HT-29 (cell line): ENCODE data around the gene CORO1C. TPM values are rescaled to one million over a fixed set of nuclear protein-coding genes. Genes with fewer than 3 reads are reported as not detected.
A peak's percentile ranks its signal among the peaks of the same experiment; 100 is the strongest.

Experiments used
- DNase-seq: peaks from one replicate; pipeline ENCODE4 v3.0.0-alpha.2; 2015; ENCODE audit warnings: low spot score
- total RNA-seq: library from RNA; depleted of rRNA; stranded (reverse); fragments of >200 nt; shearing (Covaris generic); gene quantifications from 2 replicates; pipeline ENCODE4 v1.2.3, GENCODE V29; 2014

Gene CORO1C
- total RNA-seq, 1 experiment from 2014 or later = 67.5 TPM

DNA sequence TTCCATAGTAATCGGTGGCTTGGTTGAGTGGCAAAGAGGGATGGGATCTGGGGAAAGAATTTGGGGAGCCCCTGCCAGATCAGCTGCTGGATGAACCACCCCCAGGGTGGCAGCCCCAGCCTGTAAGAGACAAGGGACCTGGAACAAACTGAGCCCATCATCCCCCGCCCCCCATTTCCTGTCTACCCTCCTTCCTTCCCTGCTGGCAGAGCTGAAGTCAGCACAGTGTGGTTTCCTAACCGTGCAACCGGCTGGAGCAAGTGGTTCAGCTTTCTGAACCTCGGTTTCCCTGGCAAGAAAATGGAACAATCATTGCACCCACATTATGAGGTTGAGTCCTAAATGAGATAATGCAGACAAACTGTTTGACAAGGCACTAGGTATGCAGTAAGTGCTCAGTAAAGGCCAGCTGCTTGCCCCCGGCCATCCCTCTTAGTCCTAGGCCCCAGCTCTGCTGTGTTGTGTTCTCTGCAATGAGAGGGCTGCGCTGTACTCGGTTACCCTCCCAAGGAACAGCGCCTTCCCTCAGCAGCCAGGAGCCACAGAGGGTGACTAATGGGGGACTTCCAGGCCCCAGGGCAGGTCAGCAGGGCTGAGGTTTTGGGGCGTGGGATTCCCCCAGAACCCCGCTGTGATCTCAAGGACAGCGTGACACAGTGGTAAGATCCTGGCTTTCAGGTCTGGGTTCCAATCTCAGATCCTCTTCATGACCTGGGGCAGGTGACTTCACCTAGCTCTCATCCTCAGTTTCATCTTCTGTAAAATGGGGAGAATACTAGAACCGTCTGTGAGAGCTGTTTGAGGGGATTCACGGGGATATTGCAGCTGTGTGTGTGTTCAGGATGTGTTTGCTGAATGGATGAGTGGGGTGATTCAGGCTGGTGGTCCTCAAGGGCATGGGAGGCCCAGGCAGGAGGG lies 114.1 kb downstream of the CORO1C start:
- DNase-seq = no peak

- no peak for DNase-seq
These were observed 115.0 kb downstream of the CORO1C start for GRCh38 chr12:108616359-108616758.

DNA sequence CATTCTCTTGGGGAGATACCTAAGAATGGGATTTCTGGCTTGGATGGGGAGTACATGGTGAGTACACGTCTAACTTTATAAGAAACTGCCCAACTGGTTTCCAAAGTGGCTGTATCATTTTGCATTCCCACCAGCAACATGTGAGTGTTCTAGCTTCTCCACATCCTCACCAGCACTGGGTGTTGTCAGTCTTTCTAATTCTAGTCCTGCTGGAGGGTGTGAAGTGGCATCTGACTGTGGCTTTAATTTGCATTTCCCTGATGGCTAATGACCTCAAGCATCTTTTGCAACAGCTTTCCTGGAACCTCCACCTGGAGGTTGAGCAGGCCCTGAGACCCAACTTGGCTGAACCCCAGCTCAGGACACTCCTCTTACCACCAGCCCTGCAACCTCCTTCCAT lies 115.4 kb downstream of the CORO1C start:
- no peak for DNase-seq

DNA sequence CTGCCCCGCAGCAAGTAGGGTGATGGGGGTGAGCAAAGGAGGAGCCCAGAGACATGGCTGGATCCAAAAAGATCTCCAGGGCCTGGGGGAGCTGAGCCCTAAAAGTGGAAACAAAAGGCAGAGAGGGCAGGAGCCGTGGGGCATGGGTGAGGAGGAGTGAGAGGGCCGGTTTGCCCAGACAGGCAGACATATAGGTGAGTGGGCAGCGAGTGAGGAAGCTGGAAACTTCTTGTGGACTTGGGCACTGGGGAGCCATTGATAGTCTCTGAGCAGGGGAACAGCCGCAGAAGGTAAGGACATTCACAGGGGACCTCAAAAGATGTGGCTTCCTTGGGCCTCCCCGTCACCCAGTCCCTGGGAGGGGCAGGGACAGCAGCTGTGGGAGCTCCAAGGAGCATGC lies 116.7 kb downstream of the CORO1C start:
- DNase-seq = no peak

DNA sequence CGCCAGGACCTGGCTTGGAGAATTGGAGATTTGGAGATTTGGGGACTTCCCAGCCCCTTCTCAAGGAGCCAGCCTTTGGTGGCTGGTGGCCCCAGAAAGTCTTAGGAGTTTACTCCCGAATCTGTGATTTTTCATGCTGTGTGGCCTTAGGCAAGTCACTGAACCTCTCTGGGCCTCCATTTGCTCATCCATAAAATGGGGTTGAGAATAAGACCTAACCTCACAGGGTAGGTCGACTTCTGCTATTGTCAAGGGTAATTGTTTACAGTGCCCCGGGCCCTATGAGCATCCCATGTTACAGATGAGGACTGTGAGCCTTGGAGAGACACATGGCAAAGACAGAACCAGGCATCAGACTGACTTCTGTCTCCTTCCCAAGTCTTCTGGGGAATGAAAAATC lies 117.3 kb downstream of the CORO1C start:
- DNase-seq = no peak

DNA sequence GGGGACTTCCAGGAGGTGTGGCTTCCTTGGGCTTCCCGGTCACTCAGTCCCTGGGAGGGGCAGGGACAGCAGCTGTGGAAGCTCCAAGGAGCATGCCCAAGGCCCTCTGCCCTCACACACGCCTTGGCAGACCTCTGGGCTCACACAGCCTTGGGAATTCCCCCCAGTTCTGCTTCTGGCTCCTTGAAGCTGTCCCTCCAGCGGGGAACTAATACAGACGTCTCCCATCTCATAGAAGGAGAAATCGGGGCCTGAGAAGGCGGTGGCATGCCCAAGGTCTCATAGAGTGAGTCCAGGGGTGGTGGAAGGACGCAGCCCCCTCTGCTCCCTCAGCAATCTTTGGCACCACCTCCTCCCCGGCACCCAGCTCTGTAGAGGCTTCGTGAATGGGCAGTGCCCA lies 117.8 kb downstream of the CORO1C start:
- DNase-seq = no peak

DNA sequence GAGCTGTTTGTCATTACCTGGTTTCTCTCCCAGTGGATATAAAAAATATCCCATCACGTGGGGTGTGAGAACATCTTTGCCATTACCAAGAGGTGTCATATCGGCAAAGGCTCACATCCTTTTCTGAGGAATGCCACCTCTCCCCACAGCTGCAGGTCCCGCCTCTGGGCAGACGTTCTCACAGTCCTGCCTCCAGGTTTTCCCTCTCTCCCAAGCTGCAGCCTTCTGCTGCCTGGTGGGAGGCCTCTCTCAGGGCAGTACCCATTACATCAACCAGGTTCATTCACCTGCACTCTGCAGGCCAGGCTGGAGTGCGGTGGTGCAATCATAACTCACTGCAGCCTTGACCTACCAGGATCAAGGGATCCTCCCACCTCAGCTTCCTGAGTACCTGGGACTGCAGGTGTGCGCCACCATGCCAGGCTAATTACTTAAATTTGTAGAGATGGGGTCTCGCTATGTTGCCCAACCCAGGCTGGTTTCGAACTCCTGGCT lies 118.5 kb downstream of the CORO1C start:
- no peak for DNase-seq

DNA sequence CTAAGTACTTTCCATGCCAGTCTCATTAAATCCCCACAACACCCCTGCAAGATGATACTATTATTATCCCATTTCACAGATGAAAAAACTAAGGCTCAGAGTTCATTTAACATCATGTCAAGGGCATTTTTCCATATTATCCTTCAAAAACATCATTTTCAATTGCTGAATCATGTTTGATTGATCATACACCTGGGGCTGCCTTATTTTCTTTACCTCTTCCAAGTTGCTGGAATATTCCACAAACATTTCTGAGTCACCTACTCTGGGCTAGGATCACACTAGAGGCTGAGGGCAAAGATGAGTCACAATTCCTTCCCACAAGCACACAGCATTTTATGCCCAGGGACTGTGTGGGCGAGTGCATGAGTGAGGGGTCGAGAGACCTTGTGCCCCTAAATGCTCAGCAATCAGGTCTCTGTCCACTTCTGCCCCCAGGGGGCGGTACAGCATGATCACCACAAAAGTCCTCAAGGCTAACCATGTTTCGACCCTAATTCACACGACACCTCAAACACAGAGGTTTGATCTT lies 119.4 kb downstream of the CORO1C start:
- peak; percentile 36 for DNase-seq

DNA sequence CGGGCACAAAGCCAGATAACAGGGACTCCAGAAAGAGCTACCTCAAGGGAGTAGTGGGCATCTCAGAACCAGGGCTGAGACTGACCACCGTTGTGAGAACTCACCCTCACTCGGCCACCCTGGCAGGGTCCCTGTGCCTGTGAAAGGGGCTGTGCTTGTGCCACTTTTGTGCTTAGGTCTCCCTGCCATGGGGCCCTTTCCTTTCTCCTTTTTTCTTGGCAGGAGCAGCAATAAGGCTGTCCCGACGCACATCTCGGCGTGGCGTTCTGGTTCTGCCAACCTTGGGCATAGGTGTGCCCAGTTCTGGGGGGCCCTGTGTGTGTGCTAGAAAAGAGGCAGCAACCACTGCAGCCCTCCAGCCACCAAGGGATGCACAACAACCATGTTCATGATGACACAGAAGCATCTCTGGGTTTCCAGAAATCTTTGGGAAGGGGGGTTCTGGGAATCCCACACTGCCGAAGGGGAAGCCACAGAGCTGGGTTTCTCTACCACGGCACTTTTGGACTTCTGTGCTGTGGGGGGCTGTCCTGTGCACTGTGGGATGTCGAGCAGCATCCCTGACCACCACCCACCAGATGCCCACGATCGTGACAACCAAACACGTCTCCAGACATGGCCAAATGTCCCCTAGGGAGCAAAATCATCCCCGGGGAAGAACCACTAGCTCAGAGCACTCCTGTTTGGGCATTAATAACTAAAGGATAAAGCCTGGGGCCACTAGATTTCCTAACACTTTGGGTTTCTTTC lies 120.3 kb downstream of the CORO1C start:
- DNase-seq = no peak

GRCh38 chr12:108610336-108610815 lies 120.9 kb downstream of the CORO1C start:
- no peak for DNase-seq

GRCh38 chr12:108609537-108610335 lies 121.6 kb downstream of the CORO1C start:
- DNase-seq = no peak

DNA sequence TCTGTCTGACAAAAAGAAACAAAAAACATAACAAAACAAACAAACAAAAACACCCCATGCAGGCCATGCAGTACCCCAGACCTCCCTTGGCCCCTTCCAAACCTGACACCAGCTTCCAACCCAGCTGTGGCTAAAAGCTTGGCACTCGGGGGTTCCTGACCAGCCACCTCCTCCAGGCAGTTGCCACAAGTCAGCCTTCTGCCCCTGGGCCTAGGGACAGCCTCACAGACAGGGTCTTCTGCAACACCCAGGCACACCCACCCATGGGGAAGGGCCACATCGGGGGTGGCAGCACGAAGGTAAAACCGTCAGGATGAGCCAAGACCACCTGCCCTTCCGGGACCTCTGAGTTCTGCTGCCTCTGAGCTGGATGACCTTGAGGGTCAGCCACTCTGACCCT lies 122.7 kb downstream of the CORO1C start:
- no peak for DNase-seq

GRCh38 chr12:108607981-108608600 lies 123.2 kb downstream of the CORO1C start:
- DNase-seq = no peak

DNA sequence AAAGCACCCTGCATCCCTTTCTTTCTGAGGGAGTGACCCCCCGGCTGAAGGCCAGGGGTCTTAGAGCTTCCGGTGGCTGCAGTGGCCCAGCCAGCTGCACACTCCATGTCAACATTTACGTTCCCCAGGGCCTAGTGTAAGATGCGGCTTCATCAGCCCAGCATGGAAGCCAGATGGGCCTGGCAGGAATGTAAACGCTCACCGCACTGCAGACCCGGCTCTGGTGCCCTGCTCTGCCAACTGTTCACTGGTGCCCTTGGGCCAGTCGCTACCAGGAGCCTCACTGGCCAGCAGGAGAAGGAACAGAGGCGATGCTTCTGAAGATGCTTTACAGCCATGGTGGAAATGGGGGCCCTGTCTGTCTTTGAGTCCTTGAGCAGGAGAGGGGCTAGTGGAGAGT lies 124.8 kb downstream of the CORO1C start:
- no peak for DNase-seq

- no peak for DNase-seq
These were observed 125.5 kb downstream of the CORO1C start for GRCh38 chr12:108605690-108606406.

GRCh38 chr12:108605000-108605689 lies 126.2 kb downstream of the CORO1C start:
- DNase-seq = no peak

DNA sequence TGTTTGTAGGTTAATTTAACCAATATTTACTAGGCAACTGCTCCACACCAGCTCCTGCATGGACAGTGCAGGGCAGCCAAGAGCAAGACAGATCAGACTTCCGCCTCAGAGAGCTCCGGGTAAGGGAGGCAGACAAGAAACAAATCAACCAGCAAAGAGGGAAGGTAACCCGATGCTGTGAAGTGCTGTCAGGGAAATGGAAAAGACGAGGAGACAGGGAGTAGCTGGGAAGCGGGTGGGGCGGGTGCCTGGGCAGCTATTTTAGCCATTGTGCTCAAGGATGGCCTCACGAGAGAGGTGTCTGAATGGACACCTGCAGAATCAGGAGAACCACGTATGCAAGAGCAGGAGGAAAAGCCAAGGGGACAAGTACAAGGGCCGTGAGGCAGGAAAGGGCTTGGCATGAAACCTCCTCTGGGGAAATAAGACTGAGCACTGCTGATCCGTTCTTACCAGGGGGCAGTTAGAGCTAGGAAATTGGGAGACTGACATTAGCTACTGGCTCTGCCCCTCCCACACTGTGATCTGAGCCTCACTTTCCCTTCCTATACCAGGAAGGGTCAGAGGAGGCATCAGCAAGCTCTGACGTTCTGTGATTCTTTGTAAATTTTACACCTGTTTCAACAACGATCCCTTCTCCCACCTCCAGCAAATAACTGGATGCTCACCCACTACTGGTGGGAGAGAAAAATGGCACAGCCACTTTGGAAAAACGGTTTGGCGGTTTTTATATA lies 126.9 kb downstream of the CORO1C start:
- DNase-seq = no peak

DNA sequence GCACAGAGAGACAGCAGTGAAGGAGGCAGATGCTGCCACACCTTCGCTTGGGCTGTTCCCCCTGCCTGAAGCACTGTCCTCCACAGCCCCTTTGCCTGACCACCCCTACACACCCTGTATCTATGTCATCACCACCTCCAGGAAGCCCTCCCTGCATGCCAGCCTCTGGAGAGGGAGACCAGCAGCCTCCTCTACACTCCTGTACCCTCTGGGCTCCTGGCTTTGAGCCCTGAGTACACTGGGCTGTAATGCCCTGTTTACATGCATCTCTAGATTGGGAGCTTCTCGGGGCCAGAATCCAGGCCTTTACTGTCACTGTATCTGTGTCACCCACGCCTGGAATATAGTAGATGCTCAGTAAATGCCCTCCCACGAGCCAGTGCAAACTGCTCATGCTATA lies 127.6 kb downstream of the CORO1C start:
- no peak for DNase-seq
